Measurements from ENCODE around the gene RBM4B.

Gene RBM4B

GRCh38 chr11:66717925-66718319, 40.2 kb upstream of the RBM4B start:
- peaks cover 5% of the 10 kb centered on the region for H3K27me3 Mint-ChIP-seq (ENCODE audit: low read depth, poor library complexity)
- H3K4me1 Mint-ChIP-seq, result peaks cover 60% of the 10 kb centered on the region
- H3K27ac Mint-ChIP-seq, result no peak overlapping the region
- no peak for TF ChIP-seq CTCF (IDR thresholded peaks at IDR 0.05)
- no peak for DNase-seq
- no peaks in the 10 kb centered on the region for H3K9me3 Mint-ChIP-seq
- peaks cover 30% of the 10 kb centered on the region for H3K36me3 Mint-ChIP-seq (ENCODE audit: low read depth)
- no peak overlapping the region for H3K4me3 Mint-ChIP-seq

GRCh38 chr11:66716996-66717395, 39.3 kb upstream of the RBM4B start:
- no peak overlapping the region for H3K27ac Mint-ChIP-seq
- H3K4me3 Mint-ChIP-seq, result no peak overlapping the region
- peaks cover 55% of the 10 kb centered on the region for H3K4me1 Mint-ChIP-seq
- H3K27me3 Mint-ChIP-seq (ENCODE audit: low read depth, poor library complexity), result peaks cover 5% of the 10 kb centered on the region
- DNase-seq, result no peak
- TF ChIP-seq CTCF (IDR thresholded peaks at IDR 0.05), result no peak
- H3K36me3 Mint-ChIP-seq (ENCODE audit: low read depth), result peaks cover 30% of the 10 kb centered on the region
- H3K9me3 Mint-ChIP-seq, result no peaks in the 10 kb centered on the region

GRCh38 chr11:66715346-66716085, 37.8 kb upstream of the RBM4B start:
- Mint-ChIP-seq H3K27me3 (ENCODE audit: low read depth, poor library complexity) (peaks cover 5% of the 10 kb centered on the region), H3K4me3 (no peak overlapping the region), H3K4me1 (peaks cover 40% of the 10 kb centered on the region), H3K27ac (no peak overlapping the region), H3K36me3 (ENCODE audit: low read depth) (peaks cover 40% of the 10 kb centered on the region), H3K9me3 (no peaks in the 10 kb centered on the region)
- no peak for TF ChIP-seq CTCF (IDR thresholded peaks at IDR 0.05)
- no peak for DNase-seq

- no peak overlapping the region for H3K4me3 Mint-ChIP-seq
- no peak overlapping the region for H3K27ac Mint-ChIP-seq
- H3K36me3 Mint-ChIP-seq (ENCODE audit: low read depth), result peaks cover 47% of the 10 kb centered on the region
- no peak for DNase-seq
- no peaks in the 10 kb centered on the region for H3K9me3 Mint-ChIP-seq
- no peak for TF ChIP-seq CTCF (IDR thresholded peaks at IDR 0.05)
- H3K27me3 Mint-ChIP-seq (ENCODE audit: low read depth, poor library complexity), result peaks cover 5% of the 10 kb centered on the region
- H3K4me1 Mint-ChIP-seq, result peaks cover 24% of the 10 kb centered on the region
Measured at GRCh38 chr11:66713746-66714480, 36.2 kb upstream of the RBM4B start.

GRCh38 chr11:66710384-66710930, 32.8 kb upstream of the RBM4B start:
- no peak for DNase-seq
- Mint-ChIP-seq H3K9me3 (no peaks in the 10 kb centered on the region), H3K27me3 (ENCODE audit: low read depth, poor library complexity) (peaks cover 8% of the 10 kb centered on the region), H3K4me1 (peaks cover 11% of the 10 kb centered on the region), H3K36me3 (ENCODE audit: low read depth) (peaks cover 66% of the 10 kb centered on the region), H3K27ac (no peak overlapping the region), H3K4me3 (no peak overlapping the region)
- TF ChIP-seq CTCF (IDR thresholded peaks at IDR 0.05), result no peak

All from nephron progenitor cell (in vitro differentiated cells).